ENCODE measurements around the gene CAPG. TPM values are rescaled to one million over a fixed set of nuclear protein-coding genes. Genes with fewer than 3 reads are reported as not detected.
"Not testable (repeated sequence)": the region's sequence is repeated elsewhere in the genome, so short reads cannot be mapped to it uniquely, and the experiment has no call there.

Gene CAPG
- total RNA-seq, 1 donor, result 122 TPM

- no peak for DNase-seq (ENCODE audit: low read depth in 2 of 3, low spot score in 2 of 3)
Measured at GRCh38 chr2:85398426-85399182, 11.6 kb downstream of the CAPG start.

DNA sequence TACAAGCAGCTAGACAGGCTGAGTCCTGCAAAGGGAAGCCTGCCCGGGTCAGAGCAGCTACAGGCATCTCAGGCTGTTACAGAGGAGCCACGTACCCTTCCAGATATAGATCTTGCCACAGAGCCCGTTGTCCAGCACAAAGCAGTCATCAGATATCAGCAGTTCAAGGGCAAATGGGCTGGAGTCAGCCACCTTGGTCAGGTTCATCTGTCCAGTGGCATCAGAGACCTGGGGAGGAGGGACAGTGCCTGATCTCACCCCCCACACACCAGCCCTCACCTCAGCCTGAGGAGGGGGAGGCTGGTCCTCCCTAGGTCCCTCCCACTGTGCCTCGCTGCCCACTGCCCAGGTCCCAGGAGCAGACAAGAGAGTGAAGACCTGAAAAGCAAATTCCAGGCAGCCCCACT, 12.2 kb downstream of the CAPG start:
- DNase-seq (ENCODE audit: low read depth in 2 of 3, low spot score in 2 of 3), result no peak

- DNase-seq (ENCODE audit: low read depth in 2 of 3, low spot score in 2 of 3), result no peak
Measured at GRCh38 chr2:85396531-85397470, 13.4 kb downstream of the CAPG start.

GRCh38 chr2:85395912-85396475, 14.2 kb downstream of the CAPG start:
- no peak for DNase-seq (ENCODE audit: low read depth in 2 of 3, low spot score in 2 of 3)

- no peak for DNase-seq (ENCODE audit: low read depth in 2 of 3, low spot score in 2 of 3)
Measured at GRCh38 chr2:85394976-85395375, 15.2 kb downstream of the CAPG start.

- no peak for DNase-seq (ENCODE audit: low read depth in 2 of 3, low spot score in 2 of 3)
Measured at GRCh38 chr2:85394261-85394681, 15.9 kb downstream of the CAPG start.

- no peak for DNase-seq (ENCODE audit: low read depth in 2 of 3, low spot score in 2 of 3)
Measured at GRCh38 chr2:85393836-85394235, 16.3 kb downstream of the CAPG start.

- peak in 2 of 3 donors; percentile 67 to 80 for DNase-seq (ENCODE audit: low read depth in 2 of 3, low spot score in 2 of 3)
Measured at GRCh38 chr2:85390941-85391669, 19.1 kb downstream of the CAPG start.

DNA sequence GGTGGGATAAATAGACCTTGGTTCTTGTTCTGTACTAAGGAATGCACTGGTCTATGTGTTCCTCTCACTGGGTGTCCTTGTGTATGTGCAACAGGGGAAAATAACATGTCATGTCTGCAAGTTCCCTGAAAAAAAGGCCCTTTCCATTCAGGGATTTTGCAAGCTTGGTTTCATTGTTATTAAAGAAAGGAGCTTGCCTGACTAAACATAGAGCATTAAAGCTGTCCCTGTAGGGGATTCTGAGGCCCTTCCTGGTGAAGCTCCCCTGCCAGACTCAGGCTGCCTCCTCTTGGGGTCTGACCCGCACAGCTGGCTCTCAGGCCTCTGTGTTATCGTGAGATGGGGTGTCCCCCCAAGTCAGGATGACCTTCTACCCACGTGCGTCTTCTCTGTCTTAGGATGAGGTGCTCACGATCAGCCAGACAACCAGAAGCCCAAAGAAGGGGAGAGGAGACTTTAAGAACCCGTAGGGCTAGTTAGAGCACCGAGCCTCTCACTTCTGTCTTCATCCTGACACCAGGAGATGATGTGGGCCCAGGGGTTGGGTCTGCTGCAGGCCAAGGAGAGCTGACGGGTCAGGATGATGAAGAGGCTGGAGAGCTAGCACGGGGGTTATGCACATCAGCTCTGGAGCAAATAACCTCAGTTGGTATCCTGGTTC, 21.2 kb downstream of the CAPG start:
- DNase-seq (ENCODE audit: low read depth in 2 of 3, low spot score in 2 of 3), result no peak

DNA sequence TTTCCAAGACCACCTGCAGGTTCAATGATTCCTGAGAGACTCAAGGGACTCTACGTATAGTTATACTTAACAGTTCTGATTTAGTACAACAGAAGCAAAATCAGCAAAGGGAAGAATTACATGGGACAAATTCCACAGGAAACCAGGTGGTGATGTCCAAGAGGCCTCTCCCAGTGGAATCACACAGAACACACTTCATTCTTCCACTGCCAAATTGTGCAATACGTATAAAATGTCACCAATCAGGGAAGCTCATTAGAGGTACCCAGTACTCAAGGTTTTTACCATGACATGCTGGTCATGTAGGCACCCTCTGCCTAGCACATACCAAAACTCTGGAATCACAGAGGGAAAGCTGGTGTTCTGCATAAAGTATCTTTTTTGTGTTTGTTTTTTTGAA, 22.4 kb downstream of the CAPG start:
- DNase-seq (ENCODE audit: low read depth in 2 of 3, low spot score in 2 of 3), result no peak

DNA sequence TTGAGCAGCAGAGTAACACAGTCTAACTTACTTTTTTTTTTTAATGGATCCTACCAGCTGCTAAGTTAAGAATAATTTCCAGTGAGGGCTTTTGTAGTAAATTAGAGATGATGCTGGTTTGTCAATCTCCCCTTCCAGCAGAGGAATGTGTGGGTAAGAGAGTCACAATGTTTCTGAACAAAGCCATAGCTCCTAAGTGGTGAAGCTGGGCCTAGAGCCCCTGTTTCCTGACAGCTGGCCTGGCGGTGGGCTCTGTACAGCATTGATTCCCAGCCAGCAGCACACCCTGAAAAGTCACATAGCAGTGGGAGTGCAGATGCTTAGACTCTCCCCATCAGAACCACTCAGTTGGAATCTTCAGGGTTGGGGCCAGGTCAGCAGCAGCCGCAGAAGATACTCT, 24.4 kb downstream of the CAPG start:
- DNase-seq (ENCODE audit: low read depth in 2 of 3, low spot score in 2 of 3), result no peak

GRCh38 chr2:85383850-85384249, 26.3 kb downstream of the CAPG start:
- no peak for DNase-seq (ENCODE audit: low read depth in 2 of 3, low spot score in 2 of 3)

DNA sequence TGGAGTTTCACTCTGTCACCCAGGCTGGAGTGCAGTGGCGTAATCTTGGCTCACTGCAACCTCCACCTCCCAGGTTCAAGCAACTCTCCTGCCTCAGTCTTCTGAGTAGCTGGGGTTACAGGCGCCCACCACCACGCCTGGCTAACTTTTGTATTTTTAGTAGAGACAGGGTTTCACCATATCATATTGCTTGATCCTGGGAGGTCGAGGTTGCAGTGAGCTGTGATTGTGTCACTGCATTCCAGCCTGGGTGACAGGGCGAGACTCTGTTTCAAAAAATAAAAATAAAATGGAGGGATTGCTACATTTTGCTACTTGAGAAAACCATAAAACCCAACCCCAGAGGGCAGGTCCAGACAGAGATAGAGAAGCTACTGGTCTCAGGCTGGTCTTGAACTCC, 27.0 kb downstream of the CAPG start:
- not testable (repeated sequence) for DNase-seq (ENCODE audit: low read depth in 2 of 3, low spot score in 2 of 3)

GRCh38 chr2:85380048-85380447, 30.1 kb downstream of the CAPG start:
- DNase-seq (ENCODE audit: low read depth in 2 of 3, low spot score in 2 of 3), result no peak

DNA sequence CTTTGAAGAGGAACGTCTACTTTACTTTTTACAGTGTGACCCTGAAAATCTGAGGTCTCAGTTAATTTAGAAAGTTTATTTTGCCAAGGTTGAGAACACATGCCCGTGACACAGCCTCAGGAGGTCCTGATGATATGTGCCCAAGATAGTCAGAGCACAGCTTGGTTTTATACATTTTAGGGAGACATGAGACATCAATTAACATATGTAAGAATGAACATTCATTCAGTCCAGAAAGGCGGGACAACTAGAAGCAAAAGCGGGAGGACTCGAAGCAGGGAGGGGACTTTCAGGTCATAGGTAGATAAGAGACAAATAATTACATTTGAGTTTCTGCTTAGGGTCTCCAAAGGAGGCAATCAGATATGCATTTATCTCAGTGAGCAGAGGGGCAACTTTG, 31.9 kb downstream of the CAPG start:
- no peak for DNase-seq (ENCODE audit: low read depth in 2 of 3, low spot score in 2 of 3)

- DNase-seq (ENCODE audit: low read depth in 2 of 3, low spot score in 2 of 3), result no peak
Measured at GRCh38 chr2:85377083-85377482, 33.1 kb downstream of the CAPG start.

GRCh38 chr2:85376291-85377065, 33.7 kb downstream of the CAPG start:
- no peak for DNase-seq (ENCODE audit: low read depth in 2 of 3, low spot score in 2 of 3)

- no peak for DNase-seq (ENCODE audit: low read depth in 2 of 3, low spot score in 2 of 3)
Measured at GRCh38 chr2:85371045-85371444, 39.1 kb downstream of the CAPG start.

DNA sequence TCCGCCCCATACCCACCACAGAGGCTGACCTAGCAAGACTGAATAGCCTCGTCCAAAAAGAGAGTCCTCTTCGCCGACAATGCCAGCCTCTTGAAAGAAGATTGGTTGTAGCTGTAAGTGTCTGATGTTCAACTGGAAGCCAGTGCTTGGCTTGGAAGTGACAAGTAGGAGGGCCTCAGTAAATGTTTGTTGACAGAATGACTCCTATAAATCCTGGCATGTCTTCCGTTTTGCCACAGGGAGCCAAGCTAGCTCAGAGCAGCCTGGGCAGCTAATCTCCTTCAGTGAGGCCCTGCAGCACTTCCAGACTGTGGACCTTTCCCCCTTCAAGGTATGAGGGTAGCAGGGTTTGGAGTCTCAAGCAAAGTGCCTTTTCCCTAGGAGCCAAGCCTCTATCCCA, 40.7 kb downstream of the CAPG start:
- DNase-seq (ENCODE audit: low read depth in 2 of 3, low spot score in 2 of 3), result no peak

- no peak for DNase-seq (ENCODE audit: low read depth in 2 of 3, low spot score in 2 of 3)
Measured at GRCh38 chr2:85368921-85369320, 41.2 kb downstream of the CAPG start.

Data from hematopoietic multipotent progenitor cell (in vitro differentiated cells).